OCI-LY7 (cell line): ENCODE results near the gene PTPRT.

ENCODE experiments used
- EZH2phosphoT487 ChIP-seq: fragments of 200-600 bp; sonication (generic); IDR thresholded peaks from 2 replicates; pipeline ENCODE4 v1.6.1; 2018; ENCODE audit warnings: low read depth, borderline replicate concordance, mild to moderate bottlenecking, mixed run types, antibody characterized with exemption, low read length, moderate library complexity, mixed read lengths
- TF ChIP-seq, protein P1 (sequence below): fragments of 200-600 bp; sonication (generic); conservative IDR thresholded peaks from 2 replicates; pipeline ENCODE4 v1.5.1; 2014; ENCODE audit warnings: mild to moderate bottlenecking, antibody characterized with exemption, low read length, moderate library complexity, mixed read lengths

DNA sequence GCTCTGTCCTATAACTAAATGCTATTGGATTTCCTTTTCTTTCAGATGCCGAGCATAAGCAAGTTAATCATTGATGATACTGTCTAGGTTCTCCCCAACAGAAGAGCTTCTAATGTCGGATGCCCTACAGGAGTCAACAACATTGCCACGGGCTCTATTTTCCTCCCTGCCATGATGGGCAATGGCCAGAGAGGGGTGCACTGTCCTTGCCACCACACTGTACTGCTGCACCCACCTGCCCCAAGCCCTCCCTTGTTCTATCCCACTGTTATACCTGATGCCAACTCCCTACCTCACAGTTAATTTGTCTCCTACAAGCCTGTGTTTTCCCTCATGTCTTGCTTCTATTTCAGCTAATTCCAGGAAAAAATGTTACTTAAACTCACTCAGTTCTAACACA is 797.9 kb downstream of the PTPRT start:
- TF ChIP-seq, protein P1, sequence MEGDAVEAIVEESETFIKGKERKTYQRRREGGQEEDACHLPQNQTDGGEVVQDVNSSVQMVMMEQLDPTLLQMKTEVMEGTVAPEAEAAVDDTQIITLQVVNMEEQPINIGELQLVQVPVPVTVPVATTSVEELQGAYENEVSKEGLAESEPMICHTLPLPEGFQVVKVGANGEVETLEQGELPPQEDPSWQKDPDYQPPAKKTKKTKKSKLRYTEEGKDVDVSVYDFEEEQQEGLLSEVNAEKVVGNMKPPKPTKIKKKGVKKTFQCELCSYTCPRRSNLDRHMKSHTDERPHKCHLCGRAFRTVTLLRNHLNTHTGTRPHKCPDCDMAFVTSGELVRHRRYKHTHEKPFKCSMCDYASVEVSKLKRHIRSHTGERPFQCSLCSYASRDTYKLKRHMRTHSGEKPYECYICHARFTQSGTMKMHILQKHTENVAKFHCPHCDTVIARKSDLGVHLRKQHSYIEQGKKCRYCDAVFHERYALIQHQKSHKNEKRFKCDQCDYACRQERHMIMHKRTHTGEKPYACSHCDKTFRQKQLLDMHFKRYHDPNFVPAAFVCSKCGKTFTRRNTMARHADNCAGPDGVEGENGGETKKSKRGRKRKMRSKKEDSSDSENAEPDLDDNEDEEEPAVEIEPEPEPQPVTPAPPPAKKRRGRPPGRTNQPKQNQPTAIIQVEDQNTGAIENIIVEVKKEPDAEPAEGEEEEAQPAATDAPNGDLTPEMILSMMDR: no peak
- TF ChIP-seq EZH2phosphoT487: no peak
